Measurements from ENCODE around the gene NUP210L.

- TF ChIP-seq, protein P1, sequence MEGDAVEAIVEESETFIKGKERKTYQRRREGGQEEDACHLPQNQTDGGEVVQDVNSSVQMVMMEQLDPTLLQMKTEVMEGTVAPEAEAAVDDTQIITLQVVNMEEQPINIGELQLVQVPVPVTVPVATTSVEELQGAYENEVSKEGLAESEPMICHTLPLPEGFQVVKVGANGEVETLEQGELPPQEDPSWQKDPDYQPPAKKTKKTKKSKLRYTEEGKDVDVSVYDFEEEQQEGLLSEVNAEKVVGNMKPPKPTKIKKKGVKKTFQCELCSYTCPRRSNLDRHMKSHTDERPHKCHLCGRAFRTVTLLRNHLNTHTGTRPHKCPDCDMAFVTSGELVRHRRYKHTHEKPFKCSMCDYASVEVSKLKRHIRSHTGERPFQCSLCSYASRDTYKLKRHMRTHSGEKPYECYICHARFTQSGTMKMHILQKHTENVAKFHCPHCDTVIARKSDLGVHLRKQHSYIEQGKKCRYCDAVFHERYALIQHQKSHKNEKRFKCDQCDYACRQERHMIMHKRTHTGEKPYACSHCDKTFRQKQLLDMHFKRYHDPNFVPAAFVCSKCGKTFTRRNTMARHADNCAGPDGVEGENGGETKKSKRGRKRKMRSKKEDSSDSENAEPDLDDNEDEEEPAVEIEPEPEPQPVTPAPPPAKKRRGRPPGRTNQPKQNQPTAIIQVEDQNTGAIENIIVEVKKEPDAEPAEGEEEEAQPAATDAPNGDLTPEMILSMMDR (conservative IDR thresholded peaks at IDR 0.05; ENCODE audit: low read length), result no peak
- TF ChIP-seq EZH2phosphoT487 (IDR thresholded peaks at IDR 0.05; ENCODE audit: borderline replicate concordance, low read depth, low read length), result no peak
Measured at GRCh38 chr1:154159554-154159953, 4.7 kb upstream of the NUP210L start.
